ENCODE data around the gene GUK1.

DNA sequence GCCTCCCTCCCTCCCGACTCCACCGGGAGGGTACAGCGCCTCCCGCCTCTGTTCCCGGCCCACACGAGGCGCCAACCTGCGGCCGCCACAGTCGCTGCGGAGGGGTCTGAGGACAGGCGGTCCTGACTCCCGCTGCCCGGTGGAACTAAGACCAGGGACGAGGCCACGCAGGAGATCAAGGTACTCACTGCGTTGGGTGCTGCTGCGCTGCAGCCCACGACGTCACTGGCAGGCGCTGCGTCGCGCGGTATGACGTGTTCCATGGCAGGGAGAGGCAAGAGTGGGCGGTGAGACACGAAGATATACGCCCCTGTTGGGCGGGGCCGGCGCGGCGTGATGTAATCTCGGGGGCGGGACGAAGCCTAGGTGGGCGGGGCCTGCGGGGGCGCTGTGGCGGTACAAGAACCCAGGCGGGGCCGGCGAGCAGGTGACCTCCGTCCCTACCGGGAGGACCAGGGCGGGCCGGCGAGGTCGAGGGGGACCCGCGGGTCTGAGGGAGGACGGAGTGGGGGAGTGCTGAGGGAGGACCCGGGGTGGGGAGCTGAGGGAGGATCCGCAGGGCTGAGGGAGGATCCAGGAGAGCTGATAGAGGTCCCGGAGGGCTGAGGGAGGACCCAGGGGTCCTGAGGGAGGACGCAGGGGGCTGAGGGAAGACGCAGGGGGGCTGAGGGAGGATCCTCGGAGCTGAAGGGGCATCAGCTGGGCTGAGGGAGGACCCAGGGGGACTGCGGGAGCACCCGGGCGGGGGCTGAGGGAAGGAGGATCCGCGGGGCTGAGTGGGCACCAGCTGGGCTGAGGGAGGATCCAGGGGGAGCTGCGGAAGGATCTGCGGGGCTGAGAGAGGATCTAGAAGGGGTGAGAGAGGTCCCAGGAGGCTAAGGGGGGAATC is 30.8 kb upstream of the GUK1 start, which contains the start of gene MRPL55:
- TF ChIP-seq EZH2 (IDR thresholded peaks at IDR 0.05; ENCODE audit: borderline replicate concordance, insufficient read depth, low read length, poor library complexity, severe bottlenecking), result no peak
- peak; percentile 100 for TF ChIP-seq POLR2AphosphoS5 (IDR thresholded peaks at IDR 0.05)
- TF ChIP-seq, protein P1, sequence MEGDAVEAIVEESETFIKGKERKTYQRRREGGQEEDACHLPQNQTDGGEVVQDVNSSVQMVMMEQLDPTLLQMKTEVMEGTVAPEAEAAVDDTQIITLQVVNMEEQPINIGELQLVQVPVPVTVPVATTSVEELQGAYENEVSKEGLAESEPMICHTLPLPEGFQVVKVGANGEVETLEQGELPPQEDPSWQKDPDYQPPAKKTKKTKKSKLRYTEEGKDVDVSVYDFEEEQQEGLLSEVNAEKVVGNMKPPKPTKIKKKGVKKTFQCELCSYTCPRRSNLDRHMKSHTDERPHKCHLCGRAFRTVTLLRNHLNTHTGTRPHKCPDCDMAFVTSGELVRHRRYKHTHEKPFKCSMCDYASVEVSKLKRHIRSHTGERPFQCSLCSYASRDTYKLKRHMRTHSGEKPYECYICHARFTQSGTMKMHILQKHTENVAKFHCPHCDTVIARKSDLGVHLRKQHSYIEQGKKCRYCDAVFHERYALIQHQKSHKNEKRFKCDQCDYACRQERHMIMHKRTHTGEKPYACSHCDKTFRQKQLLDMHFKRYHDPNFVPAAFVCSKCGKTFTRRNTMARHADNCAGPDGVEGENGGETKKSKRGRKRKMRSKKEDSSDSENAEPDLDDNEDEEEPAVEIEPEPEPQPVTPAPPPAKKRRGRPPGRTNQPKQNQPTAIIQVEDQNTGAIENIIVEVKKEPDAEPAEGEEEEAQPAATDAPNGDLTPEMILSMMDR (IDR thresholded peaks at IDR 0.05; ENCODE audit: poor library complexity, severe bottlenecking), result peak; percentile 32
- TF ChIP-seq, protein P2, sequence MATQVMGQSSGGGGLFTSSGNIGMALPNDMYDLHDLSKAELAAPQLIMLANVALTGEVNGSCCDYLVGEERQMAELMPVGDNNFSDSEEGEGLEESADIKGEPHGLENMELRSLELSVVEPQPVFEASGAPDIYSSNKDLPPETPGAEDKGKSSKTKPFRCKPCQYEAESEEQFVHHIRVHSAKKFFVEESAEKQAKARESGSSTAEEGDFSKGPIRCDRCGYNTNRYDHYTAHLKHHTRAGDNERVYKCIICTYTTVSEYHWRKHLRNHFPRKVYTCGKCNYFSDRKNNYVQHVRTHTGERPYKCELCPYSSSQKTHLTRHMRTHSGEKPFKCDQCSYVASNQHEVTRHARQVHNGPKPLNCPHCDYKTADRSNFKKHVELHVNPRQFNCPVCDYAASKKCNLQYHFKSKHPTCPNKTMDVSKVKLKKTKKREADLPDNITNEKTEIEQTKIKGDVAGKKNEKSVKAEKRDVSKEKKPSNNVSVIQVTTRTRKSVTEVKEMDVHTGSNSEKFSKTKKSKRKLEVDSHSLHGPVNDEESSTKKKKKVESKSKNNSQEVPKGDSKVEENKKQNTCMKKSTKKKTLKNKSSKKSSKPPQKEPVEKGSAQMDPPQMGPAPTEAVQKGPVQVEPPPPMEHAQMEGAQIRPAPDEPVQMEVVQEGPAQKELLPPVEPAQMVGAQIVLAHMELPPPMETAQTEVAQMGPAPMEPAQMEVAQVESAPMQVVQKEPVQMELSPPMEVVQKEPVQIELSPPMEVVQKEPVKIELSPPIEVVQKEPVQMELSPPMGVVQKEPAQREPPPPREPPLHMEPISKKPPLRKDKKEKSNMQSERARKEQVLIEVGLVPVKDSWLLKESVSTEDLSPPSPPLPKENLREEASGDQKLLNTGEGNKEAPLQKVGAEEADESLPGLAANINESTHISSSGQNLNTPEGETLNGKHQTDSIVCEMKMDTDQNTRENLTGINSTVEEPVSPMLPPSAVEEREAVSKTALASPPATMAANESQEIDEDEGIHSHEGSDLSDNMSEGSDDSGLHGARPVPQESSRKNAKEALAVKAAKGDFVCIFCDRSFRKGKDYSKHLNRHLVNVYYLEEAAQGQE (IDR thresholded peaks at IDR 0.05; ENCODE audit: borderline replicate concordance), result peak; percentile 81
- peak; percentile 20 for TF ChIP-seq RAD21 (conservative IDR thresholded peaks at IDR 0.05)
- peak; percentile 86 for TF ChIP-seq MXI1 (conservative IDR thresholded peaks at IDR 0.05; ENCODE audit: poor library complexity, severe bottlenecking)
- peak; percentile 76 for TF ChIP-seq EP300 (conservative IDR thresholded peaks at IDR 0.05; ENCODE audit: poor library complexity, severe bottlenecking)
- no peak for TF ChIP-seq SMC3 (conservative IDR thresholded peaks at IDR 0.05; ENCODE audit: poor library complexity)
- peak; percentile 62 for TF ChIP-seq TAF1 (IDR thresholded peaks at IDR 0.05; ENCODE audit: low read depth)
